ENCODE data around the gene LRRN4CL. TPM values are rescaled to one million over a fixed set of nuclear protein-coding genes. Genes with fewer than 3 reads are reported as not detected.
A peak's percentile ranks its signal among the peaks of the same experiment; 100 is the strongest.
"Not testable (repeated sequence)": the region's sequence is repeated elsewhere in the genome, so short reads cannot be mapped to it uniquely, and the experiment has no call there.

Gene LRRN4CL
- total RNA-seq = 0.82 TPM

- FAIRE-seq = no peak
- DNase-seq (ENCODE audit: low spot score in 2 of 2) = peak; percentile 14 to 70
Measured at GRCh38 chr11:62689421-62690183, at the start of gene LRRN4CL. Gene LRRN4CL (minus strand): TSS chr11:62689530. CDS start chr11:62688508, 1,022 bp downstream.

- FAIRE-seq (no peak), DNase-seq (ENCODE audit: low spot score in 2 of 2) (no peak)
Measured at GRCh38 chr11:62737196-62737595, 47.9 kb upstream of the LRRN4CL start.

GRCh38 chr11:62732830-62733229, 43.5 kb upstream of the LRRN4CL start:
- DNase-seq (ENCODE audit: low spot score in 2 of 2) = no peak

GRCh38 chr11:62730076-62730475, 40.7 kb upstream of the LRRN4CL start:
- DNase-seq (ENCODE audit: low spot score in 2 of 2); FAIRE-seq: not testable (repeated sequence)

More at GRCh38 chr11:62732830-62733229, 43.5 kb upstream of the LRRN4CL start:
- FAIRE-seq = no peak

GRCh38 chr11:62728171-62728988, 39.0 kb upstream of the LRRN4CL start, which contains the start of gene TTC9C:
Gene TTC9C (plus strand): TSS chr11:62728486. CDS start chr11:62728849, 363 bp downstream.
- DNase-seq (ENCODE audit: low spot score in 2 of 2) (peak; percentile 73 to 75), FAIRE-seq (no peak)

GRCh38 chr11:62727872-62728170, 38.5 kb upstream of the LRRN4CL start:
- FAIRE-seq = peak; percentile 33

GRCh38 chr11:62727165-62727871, 38.0 kb upstream of the LRRN4CL start, which contains the start of gene HNRNPUL2:
Gene HNRNPUL2 (minus strand): TSS chr11:62727457. CDS start chr11:62727156, 301 bp downstream.
- peak; percentile 93 to 96 for DNase-seq (ENCODE audit: low spot score in 2 of 2)
- FAIRE-seq = no peak

More at GRCh38 chr11:62727872-62728170, 38.5 kb upstream of the LRRN4CL start:
- DNase-seq (ENCODE audit: low spot score in 2 of 2) = peak; percentile 83 to 84

- no peak for FAIRE-seq
- peak in 1 of 2 donors; percentile 78 for DNase-seq (ENCODE audit: low spot score in 2 of 2)
Measured at GRCh38 chr11:62726915-62727164, 37.5 kb upstream of the LRRN4CL start.

GRCh38 chr11:62726156-62726914, 37.0 kb upstream of the LRRN4CL start:
- DNase-seq (ENCODE audit: low spot score in 2 of 2) (no peak), FAIRE-seq (no peak)

- FAIRE-seq = no peak
- no peak for DNase-seq (ENCODE audit: low spot score in 2 of 2)
Measured at GRCh38 chr11:62725646-62726045, 36.3 kb upstream of the LRRN4CL start.

- DNase-seq (ENCODE audit: low spot score in 2 of 2) (no peak), FAIRE-seq (no peak)
Measured at GRCh38 chr11:62724171-62724570, 34.8 kb upstream of the LRRN4CL start.

GRCh38 chr11:62721994-62722393, 32.7 kb upstream of the LRRN4CL start:
- no peak for DNase-seq (ENCODE audit: low spot score in 2 of 2)
- no peak for FAIRE-seq

- no peak for FAIRE-seq
- DNase-seq (ENCODE audit: low spot score in 2 of 2) = no peak
Measured at GRCh38 chr11:62719302-62719978, 30.1 kb upstream of the LRRN4CL start.

GRCh38 chr11:62716816-62717215, 27.5 kb upstream of the LRRN4CL start:
- DNase-seq (ENCODE audit: low spot score in 2 of 2) (no peak), FAIRE-seq (no peak)

GRCh38 chr11:62716206-62716605, 26.9 kb upstream of the LRRN4CL start:
- no peak for DNase-seq (ENCODE audit: low spot score in 2 of 2)
- FAIRE-seq = no peak

GRCh38 chr11:62715150-62716130, 26.1 kb upstream of the LRRN4CL start:
- FAIRE-seq = no peak
- DNase-seq (ENCODE audit: low spot score in 2 of 2) = no peak

GRCh38 chr11:62713343-62713742, 24.0 kb upstream of the LRRN4CL start:
- FAIRE-seq (no peak), DNase-seq (ENCODE audit: low spot score in 2 of 2) (no peak)

GRCh38 chr11:62712861-62713260, 23.5 kb upstream of the LRRN4CL start:
- no peak for FAIRE-seq
- no peak for DNase-seq (ENCODE audit: low spot score in 2 of 2)

Data from frontal cortex (tissue), 4 donors.